ENCODE data around the gene INO80E.
"Not testable (repeated sequence)": the region's sequence is repeated elsewhere in the genome, so short reads cannot be mapped to it uniquely, and the experiment has no call there.

Gene INO80E

DNA sequence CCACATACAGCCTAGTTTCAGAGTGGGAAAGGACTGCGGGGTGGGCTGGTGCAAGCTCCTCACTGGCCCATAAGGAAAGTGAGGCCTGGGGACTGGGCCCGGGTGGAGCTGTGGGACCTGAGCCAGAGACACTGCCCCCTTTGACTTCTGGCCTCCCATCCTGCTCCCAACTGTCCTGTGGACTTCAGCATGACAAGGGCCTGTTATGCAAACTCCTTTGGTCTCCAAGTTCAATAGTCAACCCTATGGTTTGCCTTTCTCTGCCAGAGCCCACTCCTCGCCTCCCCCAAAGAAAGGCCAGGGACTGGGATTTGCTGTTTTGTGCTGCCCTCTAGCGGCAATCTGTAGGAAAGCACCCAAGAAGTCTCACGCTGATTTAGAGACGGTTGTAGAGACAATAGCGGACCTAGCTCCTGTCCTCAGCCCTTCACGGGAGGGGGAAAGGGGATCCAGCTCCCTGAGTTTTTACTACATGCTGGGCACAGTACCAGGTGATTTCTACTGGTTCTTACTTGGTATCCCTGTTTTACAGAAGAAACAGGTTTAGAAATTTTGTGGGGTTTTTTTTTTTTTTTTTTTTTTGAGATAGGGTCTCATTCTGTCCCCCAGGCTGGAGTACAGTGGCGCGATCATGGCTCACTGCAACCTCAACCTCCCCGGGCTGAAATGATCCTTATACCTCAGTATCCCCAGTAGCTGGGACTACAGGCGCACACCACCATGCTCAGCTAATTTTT is 36.2 kb downstream of the INO80E start:
- DNase-seq, result peak; percentile 86

DNA sequence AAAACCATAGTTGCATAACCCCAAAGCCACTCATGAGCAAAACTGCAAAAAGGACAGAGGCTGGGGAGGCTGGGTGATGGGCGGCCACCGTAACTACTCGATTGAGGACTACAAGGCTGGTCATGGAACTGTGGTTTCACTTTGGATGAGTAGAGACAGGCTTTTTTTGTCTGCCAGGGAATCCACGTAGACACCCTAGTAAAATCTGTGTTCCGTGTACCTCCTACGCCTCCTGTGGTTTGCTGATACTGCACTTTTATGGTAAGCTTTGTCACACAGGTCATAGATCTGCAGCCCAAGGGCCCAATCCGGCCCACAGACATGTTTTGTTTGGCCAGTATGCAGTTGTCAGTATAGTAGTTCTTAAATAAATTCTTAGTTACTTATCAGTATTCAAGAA is 37.2 kb downstream of the INO80E start:
- no peak for DNase-seq

DNA sequence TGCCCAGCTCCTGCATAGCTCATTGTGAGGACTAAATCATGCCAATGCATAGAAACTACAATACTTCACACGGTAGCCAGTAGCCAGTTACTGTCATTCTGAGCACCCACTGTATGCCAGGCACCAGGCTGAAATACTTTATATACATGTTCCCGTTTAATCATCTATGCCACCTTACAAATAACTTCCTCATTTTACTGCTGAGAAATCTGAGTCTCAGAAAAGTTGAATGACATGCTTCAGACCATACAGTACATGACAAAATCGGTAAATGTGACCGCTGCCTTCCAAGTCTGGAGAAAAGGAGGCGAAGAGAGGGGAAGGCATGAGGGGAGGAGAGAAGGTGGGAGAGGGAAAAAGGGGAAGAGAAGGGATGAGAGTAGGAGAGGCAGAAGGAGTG is 44.2 kb downstream of the INO80E start:
- DNase-seq, result no peak

DNA sequence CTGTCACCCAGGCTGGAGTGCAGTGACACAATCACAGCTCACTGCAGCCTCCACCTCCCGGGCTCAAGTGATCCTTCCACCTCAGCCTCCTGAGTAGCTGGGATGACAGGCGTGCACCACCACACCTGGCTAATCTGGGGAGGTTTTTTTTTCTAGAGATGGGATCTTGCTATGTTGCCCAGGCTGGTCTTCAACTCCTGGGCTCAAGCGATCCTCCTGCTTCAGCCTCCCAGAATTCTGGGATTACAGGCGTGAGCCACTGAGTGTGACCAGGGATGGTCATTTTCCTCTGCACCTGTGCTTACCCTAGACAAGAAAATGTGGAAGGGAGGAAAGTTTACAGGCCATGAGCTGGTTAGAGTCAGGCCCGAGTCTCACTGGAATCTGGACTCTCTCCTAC is 44.6 kb downstream of the INO80E start:
- DNase-seq, result not testable (repeated sequence)

DNA sequence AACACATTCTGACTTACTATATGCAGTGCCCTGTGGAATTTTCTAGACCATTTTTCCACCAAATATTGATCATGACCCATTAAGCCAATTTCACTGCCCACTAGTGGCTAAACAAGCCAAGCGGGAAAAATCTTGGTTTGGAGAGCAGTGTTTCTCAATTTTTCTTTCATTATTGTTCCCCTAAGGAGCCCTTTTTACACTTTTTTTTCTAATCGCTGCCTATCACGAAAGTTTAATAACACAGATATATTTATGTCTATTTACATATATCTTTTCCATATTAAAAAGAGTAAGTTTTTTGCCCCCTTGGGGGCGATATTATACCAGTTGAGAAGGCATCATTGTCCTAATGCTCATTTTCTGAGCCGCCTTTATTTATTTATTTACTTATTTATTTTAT is 45.8 kb downstream of the INO80E start:
- DNase-seq, result no peak

DNA sequence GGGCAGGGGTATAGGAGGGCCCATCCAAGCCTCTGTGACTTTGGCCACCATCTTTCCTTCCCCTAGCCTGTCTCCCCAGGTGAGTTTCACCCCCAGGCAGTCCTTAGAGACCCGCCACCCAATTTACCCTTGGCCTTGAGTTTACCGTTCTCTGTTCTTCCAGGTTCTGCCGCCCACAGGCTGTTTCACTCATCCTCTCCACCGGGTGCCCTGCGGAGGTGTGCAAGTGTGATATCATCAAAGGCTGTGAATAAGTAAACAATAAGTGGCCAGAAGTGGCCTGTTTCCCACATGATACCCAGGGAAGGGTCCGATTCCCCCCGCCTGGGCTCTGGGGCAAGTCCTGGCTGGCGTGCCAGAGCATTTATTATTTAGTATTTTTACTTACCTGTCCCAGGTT is 50.1 kb downstream of the INO80E start:
- peak; percentile 10 for DNase-seq

DNA sequence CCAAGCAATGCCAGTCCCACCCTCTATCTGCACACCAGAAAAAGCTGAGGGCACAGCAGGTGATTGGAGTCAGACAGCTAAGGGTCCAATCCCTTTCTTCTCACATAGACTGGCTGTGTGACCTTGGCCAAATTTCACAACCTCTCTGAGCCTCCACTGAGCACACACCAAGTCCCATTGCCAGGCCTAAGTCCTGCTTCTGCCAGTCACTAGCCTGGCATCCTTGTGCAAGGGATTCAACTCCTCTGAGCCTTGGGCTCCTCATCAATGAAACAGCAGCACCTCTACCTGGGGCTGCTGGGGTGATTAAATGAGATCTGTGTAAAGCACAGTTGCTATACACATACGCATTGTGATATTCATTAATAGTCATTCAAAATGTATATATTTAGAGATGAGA is 50.5 kb downstream of the INO80E start:
- no peak for DNase-seq

DNA sequence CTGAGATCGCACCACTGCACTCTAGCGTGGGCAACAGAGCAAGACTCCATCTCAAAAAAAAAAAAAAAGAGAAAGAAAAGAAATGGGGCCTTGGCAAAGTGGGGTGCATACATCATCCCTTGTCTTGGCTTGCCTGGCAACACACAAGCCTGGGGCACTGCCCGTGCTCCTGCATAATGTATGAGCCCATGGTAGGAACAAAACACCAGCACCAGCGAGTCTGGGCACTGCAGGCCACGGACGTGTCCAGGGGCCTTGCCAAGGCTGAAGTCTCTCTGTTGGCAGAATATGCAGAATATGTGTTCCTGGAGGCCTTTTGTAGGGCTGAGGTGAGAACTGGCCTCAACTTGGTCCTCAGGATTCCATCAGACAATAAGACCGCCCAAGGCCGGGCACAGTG is 53.8 kb downstream of the INO80E start:
- DNase-seq, result no peak

DNA sequence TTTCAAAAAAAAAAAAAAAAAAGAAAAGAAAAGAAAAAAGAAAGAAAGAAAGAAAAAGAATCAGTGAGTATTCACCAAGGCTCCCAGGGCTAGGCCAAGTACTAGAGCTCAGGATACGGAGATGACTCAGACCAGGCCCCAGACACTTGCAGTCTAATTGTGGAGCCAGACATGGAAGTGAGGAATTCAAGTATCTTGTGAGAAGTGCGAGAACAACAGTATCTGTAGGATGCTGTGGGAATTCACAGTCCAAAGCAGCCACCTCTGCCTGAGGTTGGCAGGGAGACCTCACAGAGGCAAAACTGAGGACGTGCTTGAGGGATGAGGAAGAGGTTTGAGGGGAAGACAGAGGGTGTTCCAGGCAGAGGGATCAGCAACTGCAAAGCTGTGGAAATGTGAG is 55.5 kb downstream of the INO80E start:
- no peak for DNase-seq

DNA sequence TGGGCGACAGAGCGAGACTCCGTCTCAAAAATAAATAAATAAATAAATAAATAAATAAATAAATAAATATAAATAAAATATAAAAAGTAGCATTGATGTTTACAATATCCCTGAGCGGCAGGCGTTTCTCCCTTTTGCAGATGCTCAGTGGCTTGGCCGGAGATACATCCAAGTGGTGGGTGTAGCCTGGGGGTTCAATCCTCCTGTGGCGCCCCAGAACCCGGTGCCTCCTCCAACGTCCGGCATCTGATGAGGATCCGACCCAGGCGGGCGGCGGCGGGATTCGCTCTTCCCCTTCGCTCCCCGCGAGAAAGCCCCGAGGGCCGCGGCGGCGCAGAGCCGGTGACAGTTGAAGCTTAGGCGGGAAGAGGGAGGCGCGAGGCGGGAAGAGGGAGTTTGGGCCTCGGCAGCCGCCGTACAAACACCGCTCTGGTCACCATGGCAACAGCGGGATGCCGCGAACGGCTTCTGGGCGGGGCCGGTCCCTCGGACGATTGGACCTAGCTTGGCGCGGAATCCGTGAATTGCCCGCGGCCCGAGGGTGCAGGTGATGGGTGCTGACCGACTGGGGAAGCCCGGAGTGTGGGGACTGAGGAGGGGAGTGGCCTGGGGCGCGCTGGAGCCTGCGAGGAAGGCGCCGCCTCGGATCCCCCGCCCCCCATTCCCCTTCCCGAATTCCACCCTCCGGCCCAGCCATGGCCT is 56.8 kb downstream of the INO80E start:
- peak; percentile 96 for DNase-seq

DNA sequence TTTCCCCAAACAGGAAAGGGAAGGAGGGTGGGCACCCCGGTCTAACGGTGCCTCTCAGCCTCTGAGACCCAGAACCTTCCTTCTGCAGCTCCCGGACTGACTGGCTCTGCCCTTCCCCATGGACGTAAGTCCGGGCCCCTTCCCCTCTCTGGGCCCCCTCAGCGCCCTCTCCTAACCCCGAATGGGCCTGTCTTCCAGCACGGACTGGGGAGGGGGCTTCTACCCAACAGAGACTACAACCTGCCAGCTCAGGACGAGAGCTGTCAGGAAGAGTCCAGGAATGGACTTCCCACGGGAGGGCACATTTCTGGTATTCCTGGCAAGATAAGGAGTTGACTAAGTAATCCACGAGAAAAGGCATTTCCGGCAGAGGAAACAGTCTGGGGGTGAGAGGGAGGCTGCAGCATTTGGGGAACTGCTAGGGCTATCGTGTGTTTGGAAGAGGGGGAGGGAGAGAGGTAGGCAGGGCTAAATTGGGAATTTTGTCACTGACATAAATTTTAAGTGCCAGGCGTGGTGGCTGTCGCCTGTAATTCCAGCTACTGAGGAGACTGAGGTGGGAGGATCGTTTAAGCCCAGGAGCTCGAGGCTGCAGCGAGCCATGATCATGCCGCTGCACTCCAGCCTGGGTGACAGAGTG is 57.5 kb downstream of the INO80E start:
- DNase-seq, result peak; percentile 49

DNA sequence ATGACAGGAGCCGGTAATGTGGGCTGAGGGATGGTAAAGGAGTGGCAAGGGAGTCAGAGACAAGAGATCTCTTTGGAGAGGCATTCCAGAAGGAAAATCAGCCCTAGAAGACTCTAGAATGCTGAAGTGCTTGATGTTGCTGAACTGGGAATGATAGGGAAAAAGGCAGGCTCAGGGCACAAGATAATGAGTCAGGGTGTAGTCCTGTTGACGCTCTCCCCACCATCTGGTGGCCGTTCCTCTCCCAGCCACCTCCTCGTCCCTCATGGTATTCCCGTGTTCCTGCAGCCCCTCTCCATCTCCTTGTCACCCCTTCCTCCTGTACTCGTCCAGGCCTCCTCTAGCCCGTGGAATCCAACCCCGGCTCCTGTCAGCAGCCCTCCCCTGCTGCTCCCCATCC is 58.4 kb downstream of the INO80E start:
- DNase-seq, result no peak

DNA sequence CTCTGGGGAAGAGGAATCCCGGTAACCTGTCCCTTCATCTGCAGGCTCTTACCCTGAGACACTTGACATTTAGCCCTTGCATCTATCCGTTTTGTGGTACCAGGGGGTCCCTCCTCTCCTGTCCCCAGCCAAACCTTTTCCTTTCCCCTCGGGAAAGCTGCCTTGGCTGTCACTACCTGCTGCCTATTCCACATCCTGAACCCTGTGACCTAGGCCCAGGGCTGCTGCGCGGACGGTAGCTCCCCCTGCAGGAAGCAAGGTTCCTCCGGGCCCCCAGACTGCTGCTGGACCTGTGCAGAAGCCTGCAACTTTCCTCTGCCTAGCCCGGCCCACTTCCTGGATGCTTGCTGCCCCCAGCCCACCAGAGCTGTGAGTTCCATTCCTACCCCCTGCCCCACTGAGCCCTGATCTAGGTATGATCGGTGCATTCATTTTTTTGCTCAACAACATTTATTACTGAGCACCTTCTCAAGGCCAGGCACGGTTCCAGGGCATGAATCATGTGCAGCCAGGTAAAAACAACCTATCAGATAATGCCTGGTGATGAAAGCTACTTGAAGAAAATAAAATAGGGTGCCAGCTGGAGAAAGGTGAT is 59.0 kb downstream of the INO80E start:
- DNase-seq, result peak; percentile 47
